ENCODE data around the gene APOC1. TPM values are rescaled to one million over a fixed set of nuclear protein-coding genes. Genes with fewer than 3 reads are reported as not detected.

Gene APOC1
- total RNA-seq, 1 donor from 2014 or later = 89.4 TPM

DNA sequence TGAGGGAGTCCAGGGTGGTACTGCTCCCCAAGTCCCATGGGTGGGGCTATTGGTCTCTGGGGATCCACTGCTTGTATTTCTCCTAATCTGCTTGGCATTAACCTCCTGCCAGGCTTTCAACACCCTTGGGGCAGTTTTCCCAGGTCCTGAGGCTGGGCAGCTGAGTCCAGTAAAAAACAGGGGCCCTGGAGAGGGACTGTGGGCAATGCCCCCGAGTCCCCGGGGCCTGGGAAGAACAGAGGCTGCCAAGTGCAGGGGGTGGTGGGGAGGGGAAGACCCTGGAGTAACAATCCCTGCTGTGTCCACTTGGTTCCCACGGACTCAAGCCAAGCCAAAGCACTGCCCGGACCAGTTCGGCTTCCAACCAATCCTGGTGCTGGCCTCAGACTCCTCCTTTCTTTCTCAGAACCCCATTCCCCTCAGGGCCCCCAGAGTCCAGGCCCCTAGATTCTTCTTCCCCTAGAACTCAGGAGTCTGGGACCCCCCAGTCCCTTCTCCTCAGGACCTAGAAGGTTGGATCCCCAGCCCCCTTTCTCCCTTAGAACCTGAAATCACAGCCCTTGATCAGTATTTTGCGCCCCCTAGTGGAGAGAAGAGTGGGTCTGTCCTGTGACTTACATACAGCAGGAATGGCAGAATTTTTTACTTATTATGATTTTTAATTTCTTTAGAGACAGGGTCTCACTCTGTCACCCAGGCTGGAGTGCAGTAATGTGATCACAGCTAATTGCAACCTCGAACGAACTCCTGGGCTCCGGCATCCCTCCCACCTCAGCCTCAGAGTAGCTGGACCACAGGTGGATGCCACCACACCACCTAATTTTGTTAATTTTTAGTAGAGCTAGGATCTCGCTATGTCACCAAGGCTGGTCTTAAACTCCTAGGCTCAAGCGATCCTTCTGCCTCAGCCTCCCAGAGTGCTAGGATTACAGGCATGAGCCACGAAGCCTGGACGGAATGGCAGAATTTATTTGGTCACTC is 37.1 kb downstream of the APOC1 start:
- TF ChIP-seq, protein P1, sequence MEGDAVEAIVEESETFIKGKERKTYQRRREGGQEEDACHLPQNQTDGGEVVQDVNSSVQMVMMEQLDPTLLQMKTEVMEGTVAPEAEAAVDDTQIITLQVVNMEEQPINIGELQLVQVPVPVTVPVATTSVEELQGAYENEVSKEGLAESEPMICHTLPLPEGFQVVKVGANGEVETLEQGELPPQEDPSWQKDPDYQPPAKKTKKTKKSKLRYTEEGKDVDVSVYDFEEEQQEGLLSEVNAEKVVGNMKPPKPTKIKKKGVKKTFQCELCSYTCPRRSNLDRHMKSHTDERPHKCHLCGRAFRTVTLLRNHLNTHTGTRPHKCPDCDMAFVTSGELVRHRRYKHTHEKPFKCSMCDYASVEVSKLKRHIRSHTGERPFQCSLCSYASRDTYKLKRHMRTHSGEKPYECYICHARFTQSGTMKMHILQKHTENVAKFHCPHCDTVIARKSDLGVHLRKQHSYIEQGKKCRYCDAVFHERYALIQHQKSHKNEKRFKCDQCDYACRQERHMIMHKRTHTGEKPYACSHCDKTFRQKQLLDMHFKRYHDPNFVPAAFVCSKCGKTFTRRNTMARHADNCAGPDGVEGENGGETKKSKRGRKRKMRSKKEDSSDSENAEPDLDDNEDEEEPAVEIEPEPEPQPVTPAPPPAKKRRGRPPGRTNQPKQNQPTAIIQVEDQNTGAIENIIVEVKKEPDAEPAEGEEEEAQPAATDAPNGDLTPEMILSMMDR (IDR thresholded peaks at IDR 0.05; ENCODE audit: unreplicated experiment) = peak; percentile 96
- no peaks in the 10 kb centered on the region for H3K27me3 Mint-ChIP-seq
- H3K36me3 Mint-ChIP-seq (ENCODE audit: insufficient read depth) = no peaks in the 10 kb centered on the region
- peak; percentile 51 for DNase-seq (ENCODE audit: low spot score, unreplicated experiment)
- peak overlapping the region; percentile 7 for H3K4me3 Mint-ChIP-seq (ENCODE audit: low read depth)
- H3K27ac Mint-ChIP-seq = peak overlapping the region; percentile 86
- H3K9me3 Mint-ChIP-seq (ENCODE audit: low read depth) = no peaks in the 10 kb centered on the region
- H3K4me1 Mint-ChIP-seq (ENCODE audit: low read depth) = peaks cover 13% of the 10 kb centered on the region

DNA sequence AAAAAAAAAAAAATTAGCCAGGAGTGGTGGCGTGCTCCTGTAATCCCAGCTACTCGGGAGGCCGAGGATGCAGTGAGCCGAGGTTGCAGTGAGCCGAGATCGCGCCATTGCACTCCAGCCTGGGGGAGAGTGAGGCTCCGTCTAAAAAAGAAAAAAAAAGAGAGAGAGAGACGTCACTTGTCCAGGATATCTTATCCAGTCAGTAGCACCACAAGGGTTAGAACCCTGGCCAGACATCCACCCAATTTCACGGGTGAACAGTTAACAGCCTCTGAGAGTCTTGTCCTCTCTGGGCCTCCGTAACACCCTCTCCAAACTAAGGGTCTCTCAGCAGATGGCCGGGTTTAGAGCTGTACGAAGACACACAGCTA is 39.9 kb downstream of the APOC1 start:
- H3K36me3 Mint-ChIP-seq (ENCODE audit: insufficient read depth) = no peaks in the 10 kb centered on the region
- no peaks in the 10 kb centered on the region for H3K9me3 Mint-ChIP-seq (ENCODE audit: low read depth)
- TF ChIP-seq, protein P1 (IDR thresholded peaks at IDR 0.05; ENCODE audit: unreplicated experiment) = no peak
- H3K4me3 Mint-ChIP-seq (ENCODE audit: low read depth) = peak overlapping the region; percentile 98
- no peaks in the 10 kb centered on the region for H3K27me3 Mint-ChIP-seq
- no peak for DNase-seq (ENCODE audit: low spot score, unreplicated experiment)
- peak overlapping the region; percentile 99 for H3K27ac Mint-ChIP-seq
- H3K4me1 Mint-ChIP-seq (ENCODE audit: low read depth) = peaks cover 21% of the 10 kb centered on the region

DNA sequence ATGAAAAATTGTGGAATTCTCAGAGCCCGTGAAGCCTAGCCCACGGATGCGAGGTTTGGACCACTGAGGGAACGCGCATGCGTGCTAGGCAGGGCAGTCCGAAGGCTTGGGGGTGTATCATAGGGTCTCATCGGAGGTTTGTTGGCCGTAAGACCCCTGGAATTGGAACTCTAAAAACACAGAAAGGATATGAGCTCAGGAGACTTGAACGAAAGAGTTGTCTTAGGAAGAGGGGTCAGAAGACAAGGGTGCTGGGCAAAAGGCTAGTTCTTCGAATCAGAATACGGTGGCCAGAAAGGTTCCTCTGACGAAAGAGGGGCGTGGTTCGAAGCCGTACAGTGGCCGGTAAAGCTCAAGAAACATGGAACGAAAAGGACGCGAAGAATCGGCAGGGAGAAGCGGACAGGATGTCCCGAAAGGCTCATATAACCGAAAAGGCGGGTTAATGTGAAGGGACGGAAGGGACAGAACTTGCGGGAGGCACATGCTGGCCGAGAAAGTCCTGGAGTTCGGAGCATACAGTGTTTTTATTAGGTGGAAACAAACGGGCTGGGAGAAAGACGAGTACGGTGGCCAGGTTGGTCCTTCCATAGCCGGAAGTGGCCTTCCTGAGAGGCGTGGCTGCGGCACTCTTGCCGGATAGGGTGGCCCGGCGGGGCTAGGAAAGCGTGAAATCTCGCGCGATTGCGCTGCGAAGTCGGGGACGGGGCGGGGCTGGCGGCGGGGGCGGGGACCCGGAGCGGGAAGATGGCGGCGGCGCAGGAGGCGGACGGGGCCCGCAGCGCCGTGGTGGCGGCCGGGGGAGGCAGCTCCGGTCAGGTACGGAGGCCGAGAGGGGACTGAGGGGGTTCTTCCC is 40.5 kb downstream of the APOC1 start, which contains the start of gene CLPTM1:
Gene CLPTM1 (plus strand): TSS at position 732 of the 856 bp plus-strand sequence. CDS start 16 bp downstream, at position 748.
- H3K27me3 Mint-ChIP-seq = no peaks in the 10 kb centered on the region
- TF ChIP-seq, protein P1 (IDR thresholded peaks at IDR 0.05; ENCODE audit: unreplicated experiment) = no peak
- peak within 1 kb of the TSS; percentile 99 for H3K27ac Mint-ChIP-seq
- H3K4me1 Mint-ChIP-seq (ENCODE audit: low read depth) = peaks cover 21% of the 10 kb centered on the region
- no peaks in the 10 kb centered on the region for H3K9me3 Mint-ChIP-seq (ENCODE audit: low read depth)
- peak within 1 kb of the TSS; percentile 98 for H3K4me3 Mint-ChIP-seq (ENCODE audit: low read depth)
- DNase-seq (ENCODE audit: low spot score, unreplicated experiment) = peak; percentile 92
- no peaks in the 10 kb centered on the region for H3K36me3 Mint-ChIP-seq (ENCODE audit: insufficient read depth)

DNA sequence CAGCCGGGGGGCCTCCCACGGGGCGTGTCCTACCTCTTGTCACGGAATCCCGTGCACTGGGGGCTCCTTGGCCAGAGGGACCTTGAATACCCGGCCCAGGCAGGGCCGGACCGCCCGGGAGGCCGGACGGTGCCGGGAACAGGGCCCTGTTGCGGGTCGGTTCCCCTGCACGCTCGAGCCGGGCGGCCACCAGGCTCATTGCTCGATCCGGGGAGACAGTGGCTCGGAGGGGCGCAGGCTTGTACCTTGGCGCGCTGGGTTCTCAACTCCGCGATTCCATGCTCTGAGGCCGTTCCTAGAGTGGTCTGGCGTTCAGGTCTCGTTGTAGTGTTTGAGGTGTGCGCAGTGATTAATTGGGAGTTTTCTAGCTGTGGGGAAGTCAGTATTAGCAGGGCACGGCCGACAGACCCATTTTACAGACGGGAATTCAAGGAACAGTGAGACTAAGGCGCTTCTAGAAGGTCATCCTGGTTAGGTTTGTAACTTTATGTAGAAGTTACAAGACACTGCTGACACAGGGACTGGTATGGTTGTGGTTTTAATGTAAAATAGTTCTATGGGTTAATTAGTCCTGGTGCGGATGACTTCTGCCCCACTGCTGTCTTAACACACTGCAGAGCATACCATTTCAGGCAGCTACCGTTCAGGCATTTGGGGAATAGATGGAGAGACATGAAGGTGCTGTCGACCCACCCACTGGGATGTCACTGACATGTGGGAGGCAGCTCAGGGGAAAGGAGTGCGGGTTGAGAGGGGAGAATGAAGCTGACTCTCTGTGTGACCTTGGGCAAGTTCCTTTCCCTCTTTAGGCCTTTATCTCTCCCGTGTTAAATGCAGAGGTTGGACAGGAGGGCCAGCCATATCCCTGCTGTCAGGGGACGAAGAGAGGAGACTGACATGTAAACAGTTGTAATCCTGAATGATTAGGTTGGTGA is 41.4 kb downstream of the APOC1 start:
- peak overlapping the region; percentile 98 for H3K4me3 Mint-ChIP-seq (ENCODE audit: low read depth)
- TF ChIP-seq, protein P1 (IDR thresholded peaks at IDR 0.05; ENCODE audit: unreplicated experiment) = no peak
- DNase-seq (ENCODE audit: low spot score, unreplicated experiment) = no peak
- H3K4me1 Mint-ChIP-seq (ENCODE audit: low read depth) = peaks cover 21% of the 10 kb centered on the region
- no peaks in the 10 kb centered on the region for H3K36me3 Mint-ChIP-seq (ENCODE audit: insufficient read depth)
- no peaks in the 10 kb centered on the region for H3K9me3 Mint-ChIP-seq (ENCODE audit: low read depth)
- no peaks in the 10 kb centered on the region for H3K27me3 Mint-ChIP-seq
- H3K27ac Mint-ChIP-seq = peak overlapping the region; percentile 54

Data from progenitor cell of endocrine pancreas (in vitro differentiated cells).